HG03442 (cell line): Measurements from ENCODE around the gene DYNC1H1.
A peak's percentile ranks its signal among the peaks of the same experiment; 100 is the strongest.

ENCODE experiments used
- ATAC-seq: cut with Tn5 transposase; IDR thresholded peaks from one replicate; pipeline ENCODE4 v1.9.1; 2021; ENCODE audit warnings: mild to moderate bottlenecking, moderate library complexity; ENCODE audit not compliant: unreplicated experiment

The DYNC1H1 gene

GRCh38 chr14:101939646-101940170, 24.7 kb upstream of the DYNC1H1 start:
- no peak for ATAC-seq

DNA sequence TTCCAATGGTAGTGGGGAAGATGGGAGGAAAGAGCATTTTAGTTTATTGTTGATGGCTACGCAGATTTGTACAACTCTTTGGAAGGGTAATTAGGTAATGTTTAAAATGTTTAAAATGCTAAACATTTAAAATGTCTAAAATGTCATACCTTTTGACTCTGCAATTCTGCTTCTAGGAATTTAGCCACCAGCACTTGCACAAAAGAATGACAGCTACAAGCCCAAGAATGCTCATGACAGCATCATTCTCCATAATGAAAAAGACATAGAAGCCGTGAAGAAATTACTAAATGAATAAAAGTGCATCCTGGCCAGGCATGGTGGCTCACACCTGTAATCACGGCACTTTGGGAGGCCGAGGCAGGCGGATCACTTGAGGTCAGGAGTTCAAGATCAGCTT, 19.9 kb upstream of the DYNC1H1 start:
- ATAC-seq: no peak

GRCh38 chr14:101945171-101945570, 19.2 kb upstream of the DYNC1H1 start:
- no peak for ATAC-seq

DNA sequence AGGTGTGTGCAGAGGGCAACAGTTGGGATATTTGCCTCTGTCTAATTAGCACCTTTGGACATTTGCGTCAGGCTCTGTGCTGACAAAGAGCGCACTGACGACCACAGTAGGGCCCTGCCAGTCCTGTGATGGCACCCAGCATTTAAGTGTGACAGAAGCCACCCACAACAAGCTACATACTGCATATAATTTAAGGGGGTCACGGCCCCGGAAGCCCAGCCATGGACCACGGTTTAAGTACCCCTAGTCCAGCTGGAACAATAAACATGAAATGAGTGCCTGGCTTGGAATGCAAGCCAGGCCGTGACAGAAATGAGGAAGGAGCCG, 16.8 kb upstream of the DYNC1H1 start:
- no peak for ATAC-seq

- ATAC-seq: peak; percentile 95
These were observed 16.3 kb upstream of the DYNC1H1 start for GRCh38 chr14:101947904-101948665.

DNA sequence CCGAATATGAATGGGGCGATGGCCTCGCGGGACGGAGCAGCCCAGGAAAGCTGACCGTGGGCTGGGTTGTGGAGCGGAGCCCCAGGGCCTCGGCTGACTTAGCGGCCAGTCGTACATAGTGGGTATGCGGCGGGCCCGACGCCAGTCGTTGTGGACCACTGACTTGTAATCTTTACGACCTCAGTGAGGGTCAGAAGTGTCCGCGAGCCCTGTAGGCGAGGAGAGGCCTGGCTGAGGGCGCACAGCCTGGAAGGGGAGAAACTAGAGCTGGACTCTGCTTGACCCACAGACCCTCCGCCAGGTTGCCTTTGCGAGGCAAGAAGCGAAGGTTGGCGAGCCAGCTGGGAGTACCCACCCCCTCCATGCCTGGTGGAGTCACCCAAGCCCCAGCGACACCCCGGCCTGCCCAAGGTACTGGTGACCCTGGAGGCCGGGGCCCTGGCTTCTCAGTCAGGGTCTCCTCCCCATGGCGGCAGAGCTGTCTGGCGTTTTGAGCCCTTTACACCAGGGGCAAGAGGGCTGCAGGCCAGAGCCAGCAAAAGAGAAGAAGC, 15.6 kb upstream of the DYNC1H1 start:
- ATAC-seq: peak; percentile 0

GRCh38 chr14:101950100-101950499, 14.3 kb upstream of the DYNC1H1 start:
- no peak for ATAC-seq

DNA sequence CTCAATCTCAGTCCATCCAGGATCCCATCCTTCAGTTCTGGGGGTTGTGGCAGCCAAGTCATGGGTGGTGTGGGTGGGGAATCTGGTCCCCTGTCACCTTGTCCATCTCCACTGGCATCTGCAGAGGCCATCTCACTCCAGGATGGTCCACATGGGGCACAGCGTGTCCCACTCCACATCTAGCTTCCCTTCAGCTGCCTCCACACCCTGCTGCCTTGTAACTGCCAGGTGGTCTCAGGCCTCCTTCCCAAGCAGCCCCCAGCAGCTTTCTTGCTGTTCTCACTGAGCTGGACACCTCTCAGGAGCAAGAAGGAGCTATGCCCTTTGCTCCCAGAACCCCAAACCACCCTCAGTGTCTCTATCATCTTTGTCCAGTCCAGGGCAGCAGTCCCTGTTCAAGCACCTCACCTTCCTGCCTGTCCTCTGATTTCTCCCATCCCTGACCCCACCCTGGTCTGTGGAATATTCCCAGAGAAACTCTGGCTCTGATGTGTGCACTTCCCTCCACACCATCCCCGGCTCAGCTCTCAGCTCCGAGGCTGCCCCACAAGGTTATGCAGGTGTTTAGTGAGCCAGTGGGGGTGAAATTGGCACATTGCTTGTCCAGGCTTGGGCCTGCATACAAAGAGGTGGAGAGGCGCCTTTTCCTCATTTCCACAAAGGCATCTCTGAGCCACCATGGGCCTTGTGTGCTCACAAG, 13.7 kb upstream of the DYNC1H1 start:
- ATAC-seq: no peak

- no peak for ATAC-seq
These were observed 11.2 kb upstream of the DYNC1H1 start for GRCh38 chr14:101953151-101953550.

DNA sequence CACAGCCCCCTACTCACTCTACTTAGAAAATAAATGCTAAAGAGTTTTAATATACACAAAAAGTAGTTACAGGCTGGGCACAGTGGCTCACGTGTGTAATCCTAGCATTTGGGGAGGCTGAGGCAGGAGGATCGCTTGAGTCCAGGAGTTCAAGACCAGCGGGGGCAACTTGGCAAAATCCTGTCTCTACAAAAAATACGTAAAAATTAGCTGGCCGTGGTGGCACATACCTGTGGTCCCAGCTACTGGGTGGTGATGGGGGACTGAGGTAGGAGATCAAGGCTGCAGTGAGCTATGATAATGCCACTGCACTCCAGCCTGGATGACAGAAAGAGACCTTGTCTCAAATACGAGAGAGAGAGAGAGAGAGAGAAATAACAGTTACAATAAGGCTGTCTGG, 9.9 kb upstream of the DYNC1H1 start:
- no peak for ATAC-seq

- no peak for ATAC-seq
These were observed 8.6 kb upstream of the DYNC1H1 start for GRCh38 chr14:101955695-101956161.

DNA sequence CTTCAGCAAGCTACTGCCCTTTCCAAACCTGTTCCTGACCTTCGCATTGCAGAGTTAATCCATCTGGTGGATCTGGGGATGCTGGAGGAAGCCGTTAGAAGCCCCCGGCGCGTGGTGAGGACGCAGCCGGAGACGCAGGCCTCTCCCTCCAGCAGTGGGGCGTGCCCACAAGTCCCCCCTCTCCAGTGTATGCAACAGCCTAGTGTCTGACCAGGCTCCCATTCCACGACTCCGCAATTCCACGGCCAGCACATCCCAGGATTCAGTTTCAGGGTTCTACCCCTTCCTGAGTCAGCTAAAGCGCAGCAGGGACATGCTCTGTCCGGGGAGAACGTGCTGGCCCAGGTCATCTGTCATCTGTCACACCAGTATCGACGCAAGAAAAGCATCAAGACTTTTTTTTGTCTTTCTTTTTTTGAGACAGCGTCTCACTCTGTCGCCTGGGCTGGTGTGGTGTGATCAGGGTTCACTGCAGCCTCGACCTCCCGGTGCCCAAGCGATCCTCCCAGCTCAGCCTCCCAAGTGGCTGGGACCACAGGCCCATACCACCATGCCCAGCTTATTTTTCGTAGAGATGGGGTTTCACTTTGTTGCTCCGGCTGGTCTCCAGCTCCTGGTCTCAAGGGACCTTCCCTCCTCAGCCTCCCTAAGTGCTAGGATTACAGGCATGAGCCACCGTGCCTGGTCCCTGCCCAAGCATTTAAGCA, 8.0 kb upstream of the DYNC1H1 start:
- no peak for ATAC-seq

GRCh38 chr14:101957406-101958234, 6.8 kb upstream of the DYNC1H1 start:
- no peak for ATAC-seq

GRCh38 chr14:101958418-101959180, 5.8 kb upstream of the DYNC1H1 start:
- no peak for ATAC-seq

DNA sequence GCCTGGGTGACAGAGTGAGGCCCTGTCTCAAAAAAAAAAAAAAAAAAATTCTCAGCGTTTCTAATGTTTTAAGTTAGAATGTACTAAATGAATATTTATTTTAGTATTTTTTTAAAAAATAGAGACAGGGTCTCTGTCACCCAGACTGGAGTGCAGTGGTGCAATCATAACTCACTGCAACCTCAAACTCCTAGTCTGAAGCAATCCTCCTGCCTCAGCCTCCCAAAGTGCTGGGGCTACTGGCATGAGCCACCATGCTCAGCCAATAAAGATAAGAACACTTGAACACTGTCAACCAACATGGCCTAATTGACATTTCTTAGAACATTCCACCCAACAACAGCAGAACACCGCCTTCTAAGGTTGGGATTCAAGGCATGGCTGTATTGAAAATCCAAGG, 5.1 kb upstream of the DYNC1H1 start:
- no peak for ATAC-seq

DNA sequence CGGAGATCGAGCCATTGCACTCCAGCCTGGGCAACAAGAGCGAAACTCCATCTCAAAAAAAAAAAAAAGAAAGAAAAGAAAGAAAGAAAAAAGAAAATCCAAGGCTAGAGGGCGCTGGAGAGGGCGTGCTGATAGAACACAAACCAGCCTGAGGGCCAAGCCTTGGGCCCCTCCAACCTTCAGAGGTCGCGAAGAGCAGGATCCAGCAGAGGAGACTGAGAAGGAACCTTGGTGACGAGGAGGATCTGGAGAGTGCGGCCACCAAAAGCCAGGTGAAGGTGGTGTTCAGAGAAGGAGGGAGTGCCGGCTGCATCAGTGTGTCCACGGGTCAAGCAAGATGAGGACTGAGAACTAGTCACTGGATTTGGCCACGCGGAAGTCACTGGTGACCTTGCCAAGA, 4.1 kb upstream of the DYNC1H1 start:
- ATAC-seq: no peak

DNA sequence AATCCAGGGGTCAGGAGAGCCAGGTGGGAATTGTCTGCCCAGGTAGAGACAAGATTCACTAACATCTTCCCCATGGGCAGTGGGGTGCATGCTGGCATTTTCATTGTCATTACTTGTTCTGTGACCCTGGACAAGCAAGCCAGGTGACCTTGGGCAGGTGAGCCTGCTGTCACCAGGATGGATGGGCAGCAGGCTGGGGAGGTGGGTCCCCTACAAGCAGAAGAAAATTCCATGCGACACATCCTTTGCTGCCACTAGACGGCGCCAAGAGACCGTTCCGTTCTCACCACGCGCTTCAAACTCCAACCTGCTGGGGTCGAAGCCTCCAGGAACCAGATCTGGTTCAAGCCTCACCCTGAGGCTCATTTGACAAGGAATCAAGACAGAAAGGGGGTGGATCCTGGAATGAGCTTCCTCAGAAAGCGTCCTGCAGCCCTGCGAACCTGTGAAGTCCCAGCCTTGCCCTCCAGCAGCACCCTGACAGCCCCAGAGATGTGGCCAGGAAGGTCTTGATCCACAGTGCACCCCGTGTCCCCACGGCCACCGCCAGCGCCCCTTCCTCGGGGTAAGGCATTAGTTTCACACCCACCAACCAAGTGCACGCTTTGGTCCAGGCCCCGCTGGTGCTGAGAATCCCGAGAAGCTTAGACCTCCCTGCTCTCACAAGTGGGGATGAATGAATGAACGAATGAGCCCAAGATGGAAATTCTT, 3.2 kb upstream of the DYNC1H1 start:
- ATAC-seq: no peak

DNA sequence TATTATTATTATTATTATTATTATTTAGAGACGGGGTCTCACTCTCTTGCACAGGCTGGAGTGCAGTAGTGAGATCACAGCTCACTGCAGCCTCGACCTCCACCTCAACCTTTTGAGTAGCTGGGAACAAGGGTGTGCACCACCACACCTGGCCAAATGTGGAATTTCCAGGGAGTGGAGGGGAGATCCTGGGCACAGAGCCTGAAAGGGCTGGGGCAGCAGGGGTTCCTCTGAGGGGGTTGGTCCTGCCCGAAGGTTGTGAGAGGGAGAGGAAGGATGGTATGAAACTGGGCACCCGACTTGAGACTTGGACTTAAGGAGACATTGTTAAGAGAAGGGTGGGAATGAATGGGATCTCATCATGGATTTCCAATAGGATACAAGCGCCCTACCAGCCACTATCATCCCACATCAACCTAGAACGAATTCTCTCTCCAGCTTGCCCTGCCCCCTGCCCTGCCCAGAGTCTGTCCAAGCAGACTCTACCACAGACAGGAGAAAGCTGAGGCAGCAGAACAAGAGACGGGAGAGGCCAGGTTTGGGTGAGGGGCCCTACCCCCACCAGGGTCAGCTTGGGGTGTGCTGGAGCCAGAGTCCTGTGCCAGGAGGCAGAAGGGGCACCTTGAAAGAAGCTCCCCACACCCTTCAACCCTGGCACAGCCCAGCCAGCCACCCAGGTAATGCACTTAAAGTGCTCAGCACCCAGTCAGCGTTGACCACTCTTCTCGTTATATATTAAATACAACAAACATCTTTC, 2.4 kb upstream of the DYNC1H1 start:
- ATAC-seq: no peak
